H1 (cell line): ENCODE results near the gene SLC27A4. TPM values are rescaled to one million over a fixed set of nuclear protein-coding genes. Genes with fewer than 3 reads are reported as not detected.

Experiments
- CTCF ChIA-PET: fragments of 300-600 bp; sonication (Branson Sonifier 250); formaldehyde crosslinking; loops from one replicate; lab custom pipeline; 2021; ENCODE audit not compliant: partially characterized antibody; lab: Charles Lee
- POLR2A ChIA-PET: fragments of 300-600 bp; sonication (Branson Sonifier 250); formaldehyde crosslinking; loops from one replicate; lab custom pipeline; 2021; ENCODE audit warnings: inconsistent platforms; ENCODE audit not compliant: partially characterized antibody; lab: Charles Lee
- DNase-seq, 2 experiments: peaks; one replicate each; pipeline versions ENCODE4 v3.0.0 to v3.0.0-alpha.2; 2010 to 2022; ENCODE audit warnings: low spot score in 2 of 2, low read depth in 1 of 2, mixed read lengths in 1 of 2
- FAIRE-seq: peaks from 2 replicates; lab custom pipeline; 2011; peaks lifted over from hg19 to GRCh38; lab: Jason Lieb, UNC
- H2AFZ ChIP-seq: 2 replicates; pipeline ENCODE4 v1.8.1; 2012; ENCODE audit warnings: low read length, inconsistent platforms
- H2AK5ac ChIP-seq: 2 replicates; pipeline ENCODE4 v1.6.1; 2013; ENCODE audit warnings: low read depth, low read length
- H2BK120ac ChIP-seq: replicated peaks from 2 replicates; pipeline ENCODE3; 2013; ENCODE audit warnings: low read depth, low read length, inconsistent platforms
- H2BK12ac ChIP-seq: 2 replicates; pipeline ENCODE4 v1.6.1; 2013; ENCODE audit warnings: low read depth, low read length
- H2BK15ac ChIP-seq: 2 replicates; pipeline ENCODE4 v1.6.1; 2013; ENCODE audit warnings: low read length
- H2BK20ac ChIP-seq: 2 replicates; pipeline ENCODE4 v1.6.1; 2013; ENCODE audit warnings: low read length
- H2BK5ac ChIP-seq: 2 replicates; pipeline ENCODE4 v1.6.1; 2013; ENCODE audit warnings: low read depth, low read length
- H3K14ac ChIP-seq: 2 replicates; pipeline ENCODE4 v1.6.1; 2013; ENCODE audit warnings: inconsistent platforms; ENCODE audit not compliant: insufficient read length
- H3K18ac ChIP-seq: 2 replicates; pipeline ENCODE4 v1.6.1; 2013; ENCODE audit warnings: low read length; ENCODE audit errors: extremely low read depth
- H3K23ac ChIP-seq: 2 replicates; pipeline ENCODE4 v1.6.1; 2013; ENCODE audit warnings: inconsistent platforms; ENCODE audit not compliant: insufficient read length
- H3K23me2 ChIP-seq: 2 replicates; pipeline ENCODE4 v1.6.1; 2013; ENCODE audit warnings: low read depth, low read length
- H3K27ac ChIP-seq: 2 replicates; pipeline ENCODE4 v1.6.1; 2011; ENCODE audit warnings: low read depth, low read length, inconsistent platforms
- H3K27me3 ChIP-seq, 4 experiments: replicated peaks in 1 of 4; 1 replicate in 1 of 4; 2 replicates in 3 of 4; pipeline versions ENCODE4 v1.6.1 to v1.8.1; 2011 to 2013; ENCODE audit warnings: low read length in 3 of 4, mild to moderate bottlenecking in 3 of 4, inconsistent platforms in 2 of 4, mixed read lengths in 2 of 4, moderate library complexity in 1 of 4; ENCODE audit not compliant: control insufficient read depth in 3 of 4, insufficient read depth in 3 of 4; ENCODE audit errors: extremely low read depth in 1 of 4
- H3K36me3 ChIP-seq, 4 experiments: 2 replicates each; pipeline versions ENCODE4 v1.6.1 to v1.8.1; 2011 to 2013; ENCODE audit warnings: mild to moderate bottlenecking in 4 of 4, low read length in 3 of 4, moderate library complexity in 2 of 4, control low read depth in 1 of 4, inconsistent platforms in 1 of 4; ENCODE audit not compliant: insufficient read depth in 4 of 4, control insufficient read depth in 2 of 4
- H3K4ac ChIP-seq: replicated peaks from 2 replicates; pipeline ENCODE3; 2013; ENCODE audit warnings: low read length, low read depth, mixed read lengths, inconsistent platforms; ENCODE audit not compliant: insufficient read length
- H3K4me1 ChIP-seq, 4 experiments: replicated peaks in 1 of 4; 1 replicate in 1 of 4; 2 replicates in 3 of 4; pipeline versions ENCODE4 v1.6.1 to v1.8.1; 2011 to 2013; ENCODE audit warnings: low read length in 3 of 4, inconsistent platforms in 2 of 4, mixed read lengths in 1 of 4; ENCODE audit not compliant: insufficient read depth in 4 of 4, control insufficient read depth in 3 of 4
- H3K4me2 ChIP-seq, 2 experiments: 2 replicates each; pipeline versions ENCODE4 v1.6.1 to v1.8.1; 2011 to 2013; ENCODE audit warnings: low read depth in 2 of 2, low read length in 2 of 2, control low read depth in 1 of 2, inconsistent platforms in 1 of 2, mild to moderate bottlenecking in 1 of 2; ENCODE audit not compliant: insufficient read depth in 1 of 2
- H3K4me3 ChIP-seq, 4 experiments: fragments of 200-600, 300-600 bp in 1 of 4; sonication (generic), shearing (Covaris generic), sonication (Bioruptor Twin) in 1 of 4; 2 replicates each; pipeline versions ENCODE4 v1.5.1 to v1.8.1; 2011 to 2016; ENCODE audit warnings: low read length in 4 of 4, low read depth in 3 of 4, control low read depth in 2 of 4, inconsistent platforms in 2 of 4, mild to moderate bottlenecking in 2 of 4, mixed read lengths in 1 of 4, moderate library complexity in 1 of 4; ENCODE audit not compliant: insufficient read depth in 2 of 4; ENCODE audit errors: extremely low read depth in 1 of 4
- H3K56ac ChIP-seq: replicated peaks from 2 replicates; pipeline ENCODE3; 2013; ENCODE audit warnings: low read depth, mild to moderate bottlenecking, mixed read lengths, low read length, inconsistent platforms; ENCODE audit not compliant: insufficient read length
- H3K79me1 ChIP-seq: 2 replicates; pipeline ENCODE4 v1.6.1; 2013; ENCODE audit warnings: low read depth, low read length, control low read depth
- H3K79me2 ChIP-seq, 2 experiments: 2 replicates each; pipeline versions ENCODE4 v1.6.1 to v1.8.1; 2012 to 2013; ENCODE audit warnings: low read length in 2 of 2, mild to moderate bottlenecking in 2 of 2, inconsistent platforms in 1 of 2; ENCODE audit not compliant: insufficient read depth in 2 of 2, control insufficient read depth in 1 of 2
- H3K9ac ChIP-seq, 4 experiments: replicated peaks in 1 of 4; 1 replicate in 1 of 4; 2 replicates in 3 of 4; pipeline versions ENCODE4 v1.6.1 to v1.8.1; 2011 to 2013; ENCODE audit warnings: low read depth in 3 of 4, low read length in 3 of 4, control low read depth in 2 of 4, mild to moderate bottlenecking in 2 of 4, moderate library complexity in 2 of 4, inconsistent platforms in 1 of 4; ENCODE audit errors: extremely low read depth in 1 of 4
- H3K9me3 ChIP-seq, 2 experiments: 2 replicates each; pipeline versions ENCODE4 v1.6.1 to v1.8.1; 2012 to 2013; ENCODE audit warnings: mild to moderate bottlenecking in 2 of 2, moderate library complexity in 2 of 2, control low read depth in 1 of 2, inconsistent platforms in 1 of 2, low read depth in 1 of 2, low read length in 1 of 2, mixed read lengths in 1 of 2; ENCODE audit not compliant: insufficient read depth in 2 of 2
- H4K20me1 ChIP-seq, 2 experiments: replicated peaks in 1 of 2; 2 replicates each; pipeline versions ENCODE3 to v1.8.1; 2011 to 2013; ENCODE audit warnings: inconsistent platforms in 2 of 2, low read length in 2 of 2, mild to moderate bottlenecking in 1 of 2; ENCODE audit not compliant: insufficient read depth in 2 of 2, control insufficient read depth in 1 of 2
- H4K5ac ChIP-seq: 2 replicates; pipeline ENCODE4 v1.6.1; 2013; ENCODE audit warnings: low read length, low read depth, mixed read lengths, inconsistent platforms; ENCODE audit not compliant: insufficient read length
- H4K8ac ChIP-seq: 2 replicates; pipeline ENCODE4 v1.8.0; 2013; ENCODE audit warnings: mild to moderate bottlenecking, moderate library complexity, low read length, inconsistent platforms; ENCODE audit not compliant: insufficient read depth; ENCODE audit errors: extremely low read depth
- H4K91ac ChIP-seq: replicated peaks from 2 replicates; pipeline ENCODE3; 2013; ENCODE audit warnings: low read length, mixed read lengths, inconsistent platforms; ENCODE audit not compliant: insufficient read length
- CTBP2 ChIP-seq: IDR thresholded peaks from 2 replicates; pipeline ENCODE4 v1.7.0; 2011; ENCODE audit warnings: borderline replicate concordance, mild to moderate bottlenecking, moderate library complexity, mixed read lengths, low read length; ENCODE audit not compliant: insufficient read depth, insufficient read length
- POU5F1 ChIP-seq: IDR thresholded peaks from 2 replicates; pipeline ENCODE4 v1.6.1; 2011; ENCODE audit warnings: low read depth, mild to moderate bottlenecking, low read length, moderate library complexity
- RFX5 ChIP-seq: IDR thresholded peaks from 2 replicates; pipeline ENCODE4 v1.6.1; 2011; ENCODE audit warnings: low read depth, low read length, improper control_type of control experiment, borderline replicate concordance
- RXRA ChIP-seq: IDR thresholded peaks from 2 replicates; pipeline ENCODE4 v1.6.1; 2011; ENCODE audit warnings: low read depth, mild to moderate bottlenecking, low read length, moderate library complexity; ENCODE audit not compliant: insufficient read depth
- SAP30 ChIP-seq: fragments of 300-600 bp; sonication (generic); IDR thresholded peaks from 2 replicates; pipeline ENCODE4 v1.7.1; 2012; ENCODE audit warnings: low read length, moderate library complexity, mild to moderate bottlenecking, inconsistent platforms; ENCODE audit not compliant: insufficient read depth, insufficient replicate concordance
- SP4 ChIP-seq: IDR thresholded peaks from 2 replicates; pipeline ENCODE4 v1.6.1; 2012; ENCODE audit warnings: low read length, inconsistent platforms
- SRF ChIP-seq: IDR thresholded peaks from 2 replicates; pipeline ENCODE4 v1.6.1; 2011; ENCODE audit warnings: mild to moderate bottlenecking, low read depth, low read length, moderate library complexity
- WGBS, 2 experiments: shearing (Covaris generic) in 1 of 2; methylation state at CpG; one replicate each; pipeline versions ENCODE4 v1.1.6 to v1.1.7; 2013 to 2015; ENCODE audit warnings: low lambda C conversion rate in 2 of 2, mixed read lengths in 2 of 2, inconsistent platforms in 1 of 2, low coverage in 1 of 2, missing lambda C conversion rate in 1 of 2; ENCODE audit not compliant: insufficient replicate concordance in 2 of 2, insufficient coverage in 1 of 2, insufficient read length in 1 of 2; ENCODE audit errors: extremely low coverage in 1 of 2, missing lambda C conversion rate in 1 of 2; 5-methylcytosine and 5-hydroxymethylcytosine counted together
- polyA plus RNA-seq, 7 experiments: library from polyadenylated mRNA; depleted of rRNA in 3 of 7; stranded (reverse) in 5 of 7; unstranded in 2 of 7; fragments of >200 nt in 5 of 7; fragments of 200-250 nt in 2 of 7; gene quantifications; 1 replicate in 5 of 7; 2 replicates in 1 of 7; 4 replicates in 1 of 7; pipeline versions ENCODE4 v1.2.1 to v1.2.3, GENCODE V29; 2011 to 2013; ENCODE audit warnings: missing spikeins in 2 of 7, mixed read lengths in 2 of 7
- total RNA-seq: library from RNA; stranded (reverse); fragmentation: NEBNext Ultra II Directional; extraction: Animal tissue kit (Norgen Biotek cat#: 25700); gene quantifications from 2 replicates; pipeline ENCODE4 v1.2.1, GENCODE V29; 2021
- TF ChIP-seq, protein P1 (sequence below), 3 experiments: IDR thresholded peaks; 1 replicate in 2 of 3; 2 replicates in 1 of 3; pipeline versions ENCODE4 v1.5.1 to v1.6.1; 2011; ENCODE audit warnings: low read length in 3 of 3, mild to moderate bottlenecking in 3 of 3, inconsistent platforms in 2 of 3, low read depth in 1 of 3, moderate library complexity in 1 of 3; ENCODE audit not compliant: insufficient read depth in 1 of 3; ENCODE audit errors: control extremely low read depth in 1 of 3

Gene SLC27A4
- total and polyA plus RNA-seq, 2 of the 8 experiments (the other 6 are each of a cell fraction or from before 2014, with no cell fraction given): 14.9 to 20.5 TPM

GRCh38 chr9:128390813-128391711 is 50.7 kb downstream of the SLC27A4 start:
- peak overlapping the region; percentile 14; the same call in 1 of the 2 replicates for H2BK12ac ChIP-seq
- ChIA-PET POLR2A (interaction anchor here (0.6 to 13.1 kb wide), 9 partner anchors 10 to 129 kb away, joined by 3 to 92 read pairs (median 5); partner anchors contain the start of genes SLC27A4 and URM1), CTCF (interaction anchor here (0.7 to 21.9 kb wide), 9 partner anchors 9 to 55 kb away, joined by 3 to 323 read pairs (median 3); partner anchors contain the start of gene URM1)
- H4K8ac ChIP-seq: no peak overlapping the region
- peaks cover 71 to 100% (median 96%) of the 10 kb centered on the region in 4 experiments for H3K27me3 ChIP-seq
- H3K4me1 ChIP-seq: peaks cover 9 to 46% (median 40%) of the 10 kb centered on the region in 4 experiments
- H4K20me1 ChIP-seq: peaks cover 29 to 49% of the 10 kb centered on the region in 2 experiments
- no peak overlapping the region for H4K91ac ChIP-seq
- H2BK5ac ChIP-seq: no peak overlapping the region
- 69% methylated on average over 8 of the region's 8 CpGs; no CpG with 5 or more reads in 1 of the 2 experiments for WGBS, 2 experiments
- no peaks in the 10 kb centered on the region for H3K79me1 ChIP-seq
- no peak overlapping the region; a peak in 1 of 8 replicates for H3K4me3 ChIP-seq
- H3K36me3 ChIP-seq: peaks cover 0 to 21% (median 9%) of the 10 kb centered on the region in 4 experiments; a peak in 6 of 8 replicates
- H3K4me2 ChIP-seq: peak overlapping the region in 1 of 2 experiments; percentile 76; a peak in 1 of 4 replicates
- H4K5ac ChIP-seq: no peak overlapping the region
- H2BK120ac ChIP-seq: no peak overlapping the region
- H2BK15ac ChIP-seq: no peak overlapping the region
- H3K23ac ChIP-seq: no peak overlapping the region
- no peak overlapping the region for H3K56ac ChIP-seq
- H3K27ac ChIP-seq: no peak overlapping the region
- H3K9ac ChIP-seq: no peak overlapping the region
- H3K9me3 ChIP-seq: no peaks in the 10 kb centered on the region
- FAIRE-seq: no peak
- no peak overlapping the region for H2AFZ ChIP-seq
- no peaks in the 10 kb centered on the region for H3K79me2 ChIP-seq
- no peak overlapping the region for H2AK5ac ChIP-seq
- H3K18ac ChIP-seq: no peak overlapping the region
- DNase-seq: no peak
- no peak overlapping the region for H3K4ac ChIP-seq
- H3K14ac ChIP-seq: no peak overlapping the region
- no peak overlapping the region for H2BK20ac ChIP-seq
- H3K23me2 ChIP-seq: peaks cover 4% of the 10 kb centered on the region; the same call in 1 of the 2 replicates
- TF ChIP-seq SAP30: no peak
- no peak for TF ChIP-seq CTBP2
- TF ChIP-seq POU5F1: no peak
- TF ChIP-seq SRF: no peak
- no peak for TF ChIP-seq RXRA
- no peak for TF ChIP-seq RFX5
- TF ChIP-seq, protein P1, sequence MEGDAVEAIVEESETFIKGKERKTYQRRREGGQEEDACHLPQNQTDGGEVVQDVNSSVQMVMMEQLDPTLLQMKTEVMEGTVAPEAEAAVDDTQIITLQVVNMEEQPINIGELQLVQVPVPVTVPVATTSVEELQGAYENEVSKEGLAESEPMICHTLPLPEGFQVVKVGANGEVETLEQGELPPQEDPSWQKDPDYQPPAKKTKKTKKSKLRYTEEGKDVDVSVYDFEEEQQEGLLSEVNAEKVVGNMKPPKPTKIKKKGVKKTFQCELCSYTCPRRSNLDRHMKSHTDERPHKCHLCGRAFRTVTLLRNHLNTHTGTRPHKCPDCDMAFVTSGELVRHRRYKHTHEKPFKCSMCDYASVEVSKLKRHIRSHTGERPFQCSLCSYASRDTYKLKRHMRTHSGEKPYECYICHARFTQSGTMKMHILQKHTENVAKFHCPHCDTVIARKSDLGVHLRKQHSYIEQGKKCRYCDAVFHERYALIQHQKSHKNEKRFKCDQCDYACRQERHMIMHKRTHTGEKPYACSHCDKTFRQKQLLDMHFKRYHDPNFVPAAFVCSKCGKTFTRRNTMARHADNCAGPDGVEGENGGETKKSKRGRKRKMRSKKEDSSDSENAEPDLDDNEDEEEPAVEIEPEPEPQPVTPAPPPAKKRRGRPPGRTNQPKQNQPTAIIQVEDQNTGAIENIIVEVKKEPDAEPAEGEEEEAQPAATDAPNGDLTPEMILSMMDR (IDR thresholded peaks at IDR 0.05; ENCODE audit: control extremely low read depth in 1 of 3, insufficient read depth in 1 of 3, low read depth in 1 of 3, low read length in 3 of 3): no peak
- no peak for TF ChIP-seq SP4
